Thyroid gland (tissue), 4 donors: Measurements from ENCODE around the gene FREY1. TPM values are rescaled to one million over a fixed set of nuclear protein-coding genes. Genes with fewer than 3 reads are reported as not detected.

ENCODE experiments used
- DNase-seq, 2 donors: peaks; one replicate each; pipeline ENCODE4 v3.0.0-alpha.2; 2019
- H3K27ac ChIP-seq, 3 donors: fragments of 200-600 bp; sonication (generic); 1 replicate in 2 of 3; 2 replicates in 1 of 3; pipeline ENCODE4 v1.5.1; 2016 to 2019; ENCODE audit warnings: mild to moderate bottlenecking in 1 of 3, moderate library complexity in 1 of 3
- H3K27me3 ChIP-seq: fragments of 200-600 bp; sonication (generic); one replicate; pipeline ENCODE4 v1.5.1; 2019
- H3K36me3 ChIP-seq, 2 donors: fragments of 200-600 bp; sonication (generic); one replicate each; pipeline ENCODE4 v1.5.1; 2016 to 2019
- H3K4me1 ChIP-seq, 2 donors: fragments of 200-600 bp; sonication (generic); one replicate each; pipeline ENCODE4 v1.5.1; 2017 to 2019
- H3K4me3 ChIP-seq, 3 donors: fragments of 200-600 bp; sonication (generic); replicated peaks in 1 of 3; 1 replicate in 2 of 3; 2 replicates in 1 of 3; pipeline ENCODE4 v1.5.1; 2016; ENCODE audit warnings: mild to moderate bottlenecking in 1 of 3
- H3K9me3 ChIP-seq: fragments of 200-600 bp; sonication (generic); one replicate; pipeline ENCODE4 v1.5.1; 2017
- POLR2A ChIP-seq, 2 donors: fragments of 450-650 bp; IDR thresholded peaks; one replicate each; pipeline ENCODE4 v1.6.1; 2017; ENCODE audit warnings: antibody characterized with exemption in 2 of 2, mild to moderate bottlenecking in 2 of 2, moderate library complexity in 1 of 2
- WGBS, 2 donors: methylation state at CpG; one replicate each; pipeline ENCODE4 v1.1.5; 2017; 5-methylcytosine and 5-hydroxymethylcytosine counted together
- intact Hi-C: fragments of 100-400 bp; cut with DNase I; formaldehyde crosslinking; loops from one replicate; pipeline ENCODE4 v1.15.1; 2023
- total RNA-seq, 4 donors: library from RNA; depleted of rRNA; stranded (reverse); fragments of >200 nt; gene quantifications; one replicate each; pipeline ENCODE4 v1.2.3, GENCODE V29; 2016
- TF ChIP-seq, protein P1 (sequence below), 6 experiments: fragments of 200-600 bp in 3 of 6; fragments of 450-650 bp in 3 of 6; sonication (generic) in 3 of 6; IDR thresholded peaks; one replicate each; pipeline ENCODE4 v1.5.1; 2016 to 2019; ENCODE audit warnings: antibody characterized with exemption in 6 of 6, mild to moderate bottlenecking in 2 of 6, inconsistent platforms in 1 of 6, moderate library complexity in 1 of 6

FREY1 gene
- total RNA-seq, 4 donors from 2014 or later, result 1.8 to 2.6 TPM; not detected in 2

DNA sequence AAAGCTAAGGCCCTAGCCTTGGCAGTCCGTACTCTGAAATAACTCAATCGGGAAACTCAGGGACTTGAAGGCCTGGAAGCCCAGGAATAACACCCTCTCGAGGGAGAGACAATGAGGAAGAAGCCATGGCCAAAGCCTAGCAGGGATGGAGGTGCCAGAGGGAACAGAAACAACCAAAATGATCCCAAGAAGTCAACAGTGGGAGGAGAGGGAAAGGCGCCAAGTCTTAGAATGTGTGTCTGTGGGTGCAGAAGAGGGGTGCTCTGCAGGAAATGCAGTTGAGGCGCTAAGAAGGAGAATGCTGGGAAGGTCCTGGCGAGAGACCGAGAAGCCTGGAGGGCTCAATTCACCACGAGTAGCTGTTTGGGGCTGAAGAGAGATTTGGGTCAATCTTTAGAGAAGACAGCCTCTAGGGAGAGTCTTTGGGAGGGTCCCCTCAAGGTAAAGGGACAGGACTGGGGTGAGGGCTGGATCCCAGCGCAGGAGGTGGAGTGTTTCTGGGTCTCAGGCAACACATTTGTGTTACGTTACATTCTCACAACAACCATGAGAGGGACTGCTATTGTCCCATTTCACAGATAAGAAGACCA is 22.4 kb downstream of the FREY1 start:
- TF ChIP-seq POLR2A (IDR thresholded peaks at IDR 0.05), result no peak
- TF ChIP-seq, protein P1, sequence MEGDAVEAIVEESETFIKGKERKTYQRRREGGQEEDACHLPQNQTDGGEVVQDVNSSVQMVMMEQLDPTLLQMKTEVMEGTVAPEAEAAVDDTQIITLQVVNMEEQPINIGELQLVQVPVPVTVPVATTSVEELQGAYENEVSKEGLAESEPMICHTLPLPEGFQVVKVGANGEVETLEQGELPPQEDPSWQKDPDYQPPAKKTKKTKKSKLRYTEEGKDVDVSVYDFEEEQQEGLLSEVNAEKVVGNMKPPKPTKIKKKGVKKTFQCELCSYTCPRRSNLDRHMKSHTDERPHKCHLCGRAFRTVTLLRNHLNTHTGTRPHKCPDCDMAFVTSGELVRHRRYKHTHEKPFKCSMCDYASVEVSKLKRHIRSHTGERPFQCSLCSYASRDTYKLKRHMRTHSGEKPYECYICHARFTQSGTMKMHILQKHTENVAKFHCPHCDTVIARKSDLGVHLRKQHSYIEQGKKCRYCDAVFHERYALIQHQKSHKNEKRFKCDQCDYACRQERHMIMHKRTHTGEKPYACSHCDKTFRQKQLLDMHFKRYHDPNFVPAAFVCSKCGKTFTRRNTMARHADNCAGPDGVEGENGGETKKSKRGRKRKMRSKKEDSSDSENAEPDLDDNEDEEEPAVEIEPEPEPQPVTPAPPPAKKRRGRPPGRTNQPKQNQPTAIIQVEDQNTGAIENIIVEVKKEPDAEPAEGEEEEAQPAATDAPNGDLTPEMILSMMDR (IDR thresholded peaks at IDR 0.05), result no peak
- WGBS, 2 donors, result 83 to 86% methylated on average over 10 of the region's 10 CpGs
- H3K4me1 ChIP-seq, result peaks cover 4 to 5% of the 10 kb centered on the region in 2 donors
- intact Hi-C loops, result no loop called here
- no peaks in the 10 kb centered on the region for H3K27me3 ChIP-seq
- no peak for DNase-seq
- no peak overlapping the region for H3K27ac ChIP-seq
- H3K36me3 ChIP-seq, result peaks cover 21 to 26% of the 10 kb centered on the region in 2 donors
- H3K9me3 ChIP-seq, result no peaks in the 10 kb centered on the region
- no peak overlapping the region for H3K4me3 ChIP-seq

DNA sequence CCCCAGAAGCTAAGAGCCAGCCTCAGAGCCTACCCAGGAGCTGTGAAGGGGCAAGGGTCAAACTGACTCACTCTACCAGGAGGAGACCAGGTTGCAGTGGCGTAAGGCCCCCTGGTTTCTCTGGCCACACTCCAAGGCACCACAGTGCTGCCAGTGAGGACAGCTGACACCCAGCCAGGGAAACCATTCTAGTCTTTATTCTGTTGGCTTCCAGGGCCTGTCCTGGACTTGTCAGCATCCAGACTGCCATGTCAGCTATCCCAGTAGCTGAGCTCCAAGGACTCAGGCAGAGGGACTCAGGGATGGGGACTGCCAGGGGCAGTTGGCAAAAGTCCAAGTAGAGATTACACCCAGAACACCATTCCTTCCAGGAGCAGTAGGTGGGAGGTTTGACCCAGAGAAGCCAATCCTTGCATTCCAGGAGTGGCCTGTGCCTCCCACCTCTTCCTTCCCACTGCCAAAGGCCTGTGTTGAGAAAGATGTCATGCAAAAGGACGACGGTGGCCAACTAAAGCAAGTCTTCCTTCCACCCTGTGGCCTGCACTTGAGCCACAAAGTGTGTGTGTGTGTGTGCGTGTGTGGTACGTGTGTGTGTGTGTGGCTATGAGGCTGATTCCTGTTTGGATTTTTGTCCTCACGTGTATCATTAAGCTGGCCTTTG is 25.2 kb downstream of the FREY1 start:
- TF ChIP-seq, protein P1 (IDR thresholded peaks at IDR 0.05), result no peak
- no peak for TF ChIP-seq POLR2A (IDR thresholded peaks at IDR 0.05)
- Histone ChIP-seq H3K27me3 (no peaks in the 10 kb centered on the region), H3K4me3 (no peak overlapping the region), H3K36me3 (peaks cover 33 to 37% of the 10 kb centered on the region in 2 donors), H3K4me1 (peaks cover 4 to 5% of the 10 kb centered on the region in 2 donors), H3K27ac (no peak overlapping the region), H3K9me3 (no peaks in the 10 kb centered on the region)
- DNase-seq, result no peak
- 78 to 94% methylated on average over 6 of the region's 6 CpGs for WGBS, 2 donors
- intact Hi-C loops, result no loop called here

GRCh38 chr11:45880772-45881570 is 26.1 kb downstream of the FREY1 start:
- H3K27ac ChIP-seq, result no peak overlapping the region
- H3K4me3 ChIP-seq, result no peak overlapping the region
- H3K9me3 ChIP-seq, result no peaks in the 10 kb centered on the region
- peaks cover 36 to 46% of the 10 kb centered on the region in 2 donors for H3K36me3 ChIP-seq
- no peak for TF ChIP-seq POLR2A (IDR thresholded peaks at IDR 0.05)
- TF ChIP-seq, protein P1 (IDR thresholded peaks at IDR 0.05), result no peak
- peaks cover 3% of the 10 kb centered on the region in 2 donors for H3K4me1 ChIP-seq
- intact Hi-C loops, result no loop called here
- WGBS, 2 donors, result 91 to 93% methylated on average over 12 to 15 of the region's 15 CpGs
- DNase-seq, result no peak
- no peaks in the 10 kb centered on the region for H3K27me3 ChIP-seq

DNA sequence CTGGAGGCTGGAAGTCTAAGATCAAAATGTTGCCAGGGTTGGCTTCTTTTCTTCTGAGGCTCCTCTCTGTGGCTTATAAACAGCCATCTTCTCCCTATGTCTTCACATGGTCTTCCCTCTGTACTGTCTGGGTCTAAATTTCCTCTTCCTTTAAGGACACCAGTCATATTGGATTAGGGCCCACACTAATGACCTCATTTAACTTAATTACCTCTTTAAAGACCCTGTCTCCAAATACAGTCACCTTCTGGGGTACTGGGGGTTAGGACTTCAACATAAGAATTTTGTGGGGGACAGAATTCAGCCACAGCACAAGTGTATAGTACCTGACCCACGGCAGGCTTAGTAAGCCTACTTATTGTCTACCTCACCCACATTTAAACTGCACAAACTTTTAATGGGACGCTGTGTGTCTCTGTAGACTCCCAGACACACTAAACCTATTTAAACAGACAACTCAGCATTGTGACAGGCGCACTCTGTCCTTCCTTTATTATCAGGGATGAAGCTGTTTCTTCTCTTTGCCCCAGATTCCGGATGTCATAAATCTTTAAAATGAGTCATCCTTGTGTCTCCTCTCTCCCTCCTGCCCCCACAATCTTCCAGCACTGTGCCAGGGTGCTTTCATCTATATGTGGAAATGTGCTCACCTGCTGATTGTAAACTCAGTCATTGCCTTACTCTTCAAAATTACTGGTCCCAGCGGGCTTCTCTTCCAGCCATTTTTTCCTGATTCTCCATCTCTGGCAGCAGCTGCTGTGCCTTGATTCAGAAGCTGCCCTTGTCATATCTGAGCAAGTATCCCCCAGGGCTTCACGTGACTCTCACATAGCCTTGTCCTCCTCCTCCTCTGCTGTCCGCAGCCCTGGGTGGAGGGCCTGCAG is 27.0 kb downstream of the FREY1 start:
- Histone ChIP-seq H3K27me3 (no peaks in the 10 kb centered on the region), H3K9me3 (no peaks in the 10 kb centered on the region), H3K4me1 (no peaks in the 10 kb centered on the region), H3K36me3 (peaks cover 36 to 48% of the 10 kb centered on the region in 2 donors), H3K4me3 (no peak overlapping the region), H3K27ac (no peak overlapping the region)
- DNase-seq, result no peak
- intact Hi-C loops, result no loop called here
- TF ChIP-seq POLR2A (IDR thresholded peaks at IDR 0.05), result no peak
- WGBS, 2 donors, result 88 to 93% methylated on average over 7 of the region's 7 CpGs

GRCh38 chr11:45877845-45878244 is 29.2 kb downstream of the FREY1 start:
- intact Hi-C loops, result no loop called here
- Histone ChIP-seq H3K9me3 (no peaks in the 10 kb centered on the region), H3K27me3 (no peaks in the 10 kb centered on the region), H3K4me3 (no peak overlapping the region), H3K27ac (no peak overlapping the region), H3K36me3 (peaks cover 40 to 60% of the 10 kb centered on the region in 2 donors), H3K4me1 (no peaks in the 10 kb centered on the region)
- no peak for DNase-seq
- 80 to 91% methylated on average over 3 of the region's 3 CpGs for WGBS, 2 donors
- no peak for TF ChIP-seq POLR2A (IDR thresholded peaks at IDR 0.05)
- TF ChIP-seq, protein P1 (IDR thresholded peaks at IDR 0.05), result no peak
